WTC11 (cell line): Measurements from ENCODE around the gene MFAP3. TPM values are rescaled to one million over a fixed set of nuclear protein-coding genes. Genes with fewer than 3 reads are reported as not detected.

Experiments used
- ATAC-seq: fragments of 200-7000 bp; cut with Tn5 transposase; 2 replicates; pipeline ENCODE4 v1.10.0; 2021; ENCODE audit warnings: mild to moderate bottlenecking, moderate library complexity
- CTCF ChIA-PET: fragments of 300-600 bp; sonication (Branson Sonifier 250); formaldehyde crosslinking; loops from one replicate; lab custom pipeline; 2021; ENCODE audit warnings: antibody characterized with exemption; lab: Charles Lee
- POLR2A ChIA-PET: fragments of 350-600 bp; sonication (Branson Sonifier 250); formaldehyde crosslinking; loops from one replicate; lab custom pipeline; 2021; ENCODE audit warnings: antibody characterized with exemption; lab: Charles Lee
- DNase-seq: peaks from one replicate; pipeline ENCODE4 v3.0.0; 2021; ENCODE audit warnings: low spot score
- H3K27ac Mint-ChIP-seq: 2 replicates; pipeline ENCODE4 v1.8.0; 2021; ENCODE audit warnings: mixed read lengths
- H3K27me3 Mint-ChIP-seq: 2 replicates; pipeline ENCODE4 v1.8.0; 2021; ENCODE audit warnings: low read depth, mild to moderate bottlenecking, moderate library complexity, mixed read lengths
- H3K36me3 Mint-ChIP-seq: 2 replicates; pipeline ENCODE4 v1.8.0; 2021; ENCODE audit warnings: mixed read lengths
- H3K4me1 Mint-ChIP-seq: 2 replicates; pipeline ENCODE4 v1.8.0; 2022; ENCODE audit warnings: mixed read lengths
- H3K4me3 Mint-ChIP-seq: 2 replicates; pipeline ENCODE4 v1.8.0; 2021; ENCODE audit warnings: mild to moderate bottlenecking, moderate library complexity, mixed read lengths
- H3K9me3 Mint-ChIP-seq: 2 replicates; pipeline ENCODE4 v1.8.0; 2021; ENCODE audit warnings: mixed read lengths
- ATF3 ChIP-seq: sonication (generic); formaldehyde crosslinking; conservative IDR thresholded peaks from 2 replicates; pipeline ENCODE4 v1.8.1; 2022; ENCODE audit warnings: mild to moderate bottlenecking, missing genetic modification reagents
- CREM ChIP-seq: sonication (generic); formaldehyde crosslinking; IDR thresholded peaks from 2 replicates; pipeline ENCODE4 v1.8.1; 2022; ENCODE audit warnings: mild to moderate bottlenecking, missing genetic modification reagents, moderate library complexity
- ELF4 ChIP-seq: sonication (generic); formaldehyde crosslinking; IDR thresholded peaks from 2 replicates; pipeline ENCODE4 v1.8.1; 2022; ENCODE audit warnings: low read depth, mild to moderate bottlenecking, moderate library complexity, missing genetic modification reagents
- EMX1 ChIP-seq: fragments of 250-450 bp; sonication (Bioruptor Pico); IDR thresholded peaks from 2 replicates; pipeline ENCODE4 v1.8.0; 2021; ENCODE audit warnings: mild to moderate bottlenecking
- GABPB1 ChIP-seq: sonication (generic); formaldehyde crosslinking; IDR thresholded peaks from 2 replicates; pipeline ENCODE4 v1.8.1; 2023; ENCODE audit warnings: mild to moderate bottlenecking, missing genetic modification reagents
- HMGXB4 ChIP-seq: sonication (generic); formaldehyde crosslinking; IDR thresholded peaks from 2 replicates; pipeline ENCODE4 v1.8.1; 2023; ENCODE audit warnings: mild to moderate bottlenecking, moderate library complexity, missing genetic modification reagents
- IRF1 ChIP-seq: sonication (generic); formaldehyde crosslinking; IDR thresholded peaks from 2 replicates; pipeline ENCODE4 v1.8.0; 2023; ENCODE audit warnings: missing genetic modification reagents
- MLX ChIP-seq: sonication (generic); formaldehyde crosslinking; IDR thresholded peaks from 2 replicates; pipeline ENCODE4 v1.8.1; 2023; ENCODE audit warnings: mild to moderate bottlenecking, missing genetic modification reagents, moderate library complexity
- NFE2L1 ChIP-seq: sonication (generic); formaldehyde crosslinking; IDR thresholded peaks from 2 replicates; pipeline ENCODE4 v1.8.1; 2023; ENCODE audit warnings: missing genetic modification reagents
- PRRX2 ChIP-seq: fragments of 250-450 bp; sonication (Bioruptor Pico); IDR thresholded peaks from 2 replicates; pipeline ENCODE4 v1.8.0; 2021; ENCODE audit warnings: mild to moderate bottlenecking
- RELA ChIP-seq: sonication (generic); formaldehyde crosslinking; IDR thresholded peaks from 2 replicates; pipeline ENCODE4 v1.8.1; 2022; ENCODE audit warnings: missing genetic modification reagents, mild to moderate bottlenecking, borderline replicate concordance
- SP1 ChIP-seq: sonication (generic); formaldehyde crosslinking; conservative IDR thresholded peaks from 2 replicates; pipeline ENCODE4 v1.8.1; 2022; ENCODE audit warnings: missing genetic modification reagents
- STAT6 ChIP-seq: sonication (generic); formaldehyde crosslinking; conservative IDR thresholded peaks from 2 replicates; pipeline ENCODE4 v1.8.1; 2023; ENCODE audit warnings: mild to moderate bottlenecking, low read depth, missing genetic modification reagents, moderate library complexity
- USF1 ChIP-seq: sonication (generic); formaldehyde crosslinking; IDR thresholded peaks from 2 replicates; pipeline ENCODE4 v1.8.0; 2022; ENCODE audit warnings: mild to moderate bottlenecking, missing genetic modification reagents
- ZNF317 ChIP-seq: sonication (generic); formaldehyde crosslinking; IDR thresholded peaks from 2 replicates; pipeline ENCODE4 v1.8.1; 2023; ENCODE audit warnings: low read depth, mild to moderate bottlenecking, moderate library complexity, missing genetic modification reagents, borderline replicate concordance
- ZNF532 ChIP-seq: fragments of 250-450 bp; sonication (Bioruptor Pico); IDR thresholded peaks from 2 replicates; pipeline ENCODE4 v1.9.0; 2021; ENCODE audit warnings: mild to moderate bottlenecking, borderline replicate concordance
- ZNF671 ChIP-seq: fragments of 250-450 bp; sonication (Bioruptor Pico); IDR thresholded peaks from 2 replicates; pipeline ENCODE4 v1.8.0; 2021; ENCODE audit warnings: mild to moderate bottlenecking
- total RNA-seq: library from RNA; stranded (reverse); gene quantifications from 3 replicates; pipeline ENCODE4 v1.2.3, GENCODE V29; 2021

Gene MFAP3
- total RNA-seq, 1 experiment from 2014 or later: 20.0 TPM

- H3K27me3 Mint-ChIP-seq: peaks cover 3% of the 10 kb centered on the region; the same call in 1 of the 2 replicates
- no peak overlapping the region for H3K4me3 Mint-ChIP-seq
- CTCF ChIA-PET: interaction anchor here (0.7 to 2.0 kb wide), 3 partner anchors 9 to 400 kb away, joined by 3 to 13 read pairs (median 4); no protein-coding TSS in a partner anchor
- no peaks in the 10 kb centered on the region for H3K36me3 Mint-ChIP-seq
- POLR2A ChIA-PET: no interaction called here
- no peak overlapping the region for H3K27ac Mint-ChIP-seq
- TF ChIP-seq EMX1 (CRISPR knock-in tag) (no peak), SP1 (CRISPR knock-in tag) (no peak), PRRX2 (no peak), ZNF317 (no peak), NFE2L1 (CRISPR knock-in tag) (no peak), CREM (CRISPR knock-in tag) (no peak), ZNF532 (CRISPR knock-in tag) (no peak), ZNF671 (CRISPR knock-in tag) (no peak), ELF4 (CRISPR knock-in tag) (no peak), IRF1 (CRISPR knock-in tag) (no peak), ATF3 (CRISPR knock-in tag) (no peak), RELA (CRISPR knock-in tag) (no peak), HMGXB4 (CRISPR knock-in tag) (no peak)
- DNase-seq: no peak
- no peaks in the 10 kb centered on the region for H3K9me3 Mint-ChIP-seq
- no peak for ATAC-seq
- H3K4me1 Mint-ChIP-seq: peaks cover 11% of the 10 kb centered on the region
Measured at GRCh38 chr5:154063372-154063771, 24.6 kb downstream of the MFAP3 start.

- peaks cover 5% of the 10 kb centered on the region for H3K36me3 Mint-ChIP-seq
- no peaks in the 10 kb centered on the region for H3K4me1 Mint-ChIP-seq
- H3K27me3 Mint-ChIP-seq: no peaks in the 10 kb centered on the region
- DNase-seq (no peak), ATAC-seq (no peak)
- TF ChIP-seq CREM (CRISPR knock-in tag): no peak
- TF ChIP-seq STAT6: no peak
- TF ChIP-seq MLX (CRISPR knock-in tag): no peak
- no peak for TF ChIP-seq ELF4 (CRISPR knock-in tag)
- TF ChIP-seq GABPB1: no peak
- no peak for TF ChIP-seq USF1 (CRISPR knock-in tag)
- no peak overlapping the region for H3K4me3 Mint-ChIP-seq
- CTCF ChIA-PET: no interaction called here
- POLR2A ChIA-PET: no interaction called here
- no peak overlapping the region for H3K27ac Mint-ChIP-seq
- H3K9me3 Mint-ChIP-seq: peaks cover 9% of the 10 kb centered on the region
Measured at GRCh38 chr5:154065971-154066370, 27.2 kb downstream of the MFAP3 start.
